PFSK-1 (cell line): ENCODE measurements around the gene CYB5R3.

Experiments
- FOXP2 ChIP-seq: optimal IDR thresholded peaks from 2 replicates; pipeline ENCODE3; 2011; ENCODE audit warnings: borderline replicate concordance, control low read depth, inconsistent platforms; ENCODE audit not compliant: insufficient read depth; ENCODE audit errors: extremely low read length, extremely low read depth
- POLR2AphosphoS5 ChIP-seq: IDR thresholded peaks from 2 replicates; pipeline ENCODE4 v1.6.1; 2012; ENCODE audit warnings: low read depth, mild to moderate bottlenecking, control low read depth, low read length, moderate library complexity
- REST ChIP-seq, 2 experiments: IDR thresholded peaks; 2 replicates each; pipeline versions ENCODE4 v1.6.1 to v1.8.0; 2011 to 2012; ENCODE audit warnings: low read depth in 2 of 2, low read length in 2 of 2, control low read depth in 1 of 2, inconsistent platforms in 1 of 2, mild to moderate bottlenecking in 1 of 2, moderate library complexity in 1 of 2; ENCODE audit not compliant: insufficient read depth in 1 of 2
- SIN3A ChIP-seq: IDR thresholded peaks from 2 replicates; pipeline ENCODE4 v1.6.1; 2012; ENCODE audit warnings: mild to moderate bottlenecking, low read length, moderate library complexity, borderline replicate concordance; ENCODE audit not compliant: insufficient read depth
- TAF1 ChIP-seq: IDR thresholded peaks from 2 replicates; pipeline ENCODE4 v1.6.1; 2012; ENCODE audit warnings: low read length, control low read depth, borderline replicate concordance; ENCODE audit not compliant: insufficient read depth

CYB5R3 gene

GRCh38 chr22:42581762-42582716, 67.2 kb downstream of the CYB5R3 start:
- TF ChIP-seq POLR2AphosphoS5 (peak; percentile 83), REST (IDR thresholded peaks at IDR 0.05; ENCODE audit: insufficient read depth in 1 of 2, low read depth in 2 of 2, low read length in 2 of 2) (no peak), FOXP2 (no peak), TAF1 (peak; percentile 60; the same call in 1 of the 2 replicates), SIN3A (no peak)

GRCh38 chr22:42577623-42578240, 71.5 kb downstream of the CYB5R3 start:
- TF ChIP-seq TAF1 (no peak), FOXP2 (no peak), SIN3A (no peak), REST (IDR thresholded peaks at IDR 0.05; ENCODE audit: insufficient read depth in 1 of 2, low read depth in 2 of 2, low read length in 2 of 2) (no peak)
